ENCODE measurements around the gene TMEM208.

Gene TMEM208

DNA sequence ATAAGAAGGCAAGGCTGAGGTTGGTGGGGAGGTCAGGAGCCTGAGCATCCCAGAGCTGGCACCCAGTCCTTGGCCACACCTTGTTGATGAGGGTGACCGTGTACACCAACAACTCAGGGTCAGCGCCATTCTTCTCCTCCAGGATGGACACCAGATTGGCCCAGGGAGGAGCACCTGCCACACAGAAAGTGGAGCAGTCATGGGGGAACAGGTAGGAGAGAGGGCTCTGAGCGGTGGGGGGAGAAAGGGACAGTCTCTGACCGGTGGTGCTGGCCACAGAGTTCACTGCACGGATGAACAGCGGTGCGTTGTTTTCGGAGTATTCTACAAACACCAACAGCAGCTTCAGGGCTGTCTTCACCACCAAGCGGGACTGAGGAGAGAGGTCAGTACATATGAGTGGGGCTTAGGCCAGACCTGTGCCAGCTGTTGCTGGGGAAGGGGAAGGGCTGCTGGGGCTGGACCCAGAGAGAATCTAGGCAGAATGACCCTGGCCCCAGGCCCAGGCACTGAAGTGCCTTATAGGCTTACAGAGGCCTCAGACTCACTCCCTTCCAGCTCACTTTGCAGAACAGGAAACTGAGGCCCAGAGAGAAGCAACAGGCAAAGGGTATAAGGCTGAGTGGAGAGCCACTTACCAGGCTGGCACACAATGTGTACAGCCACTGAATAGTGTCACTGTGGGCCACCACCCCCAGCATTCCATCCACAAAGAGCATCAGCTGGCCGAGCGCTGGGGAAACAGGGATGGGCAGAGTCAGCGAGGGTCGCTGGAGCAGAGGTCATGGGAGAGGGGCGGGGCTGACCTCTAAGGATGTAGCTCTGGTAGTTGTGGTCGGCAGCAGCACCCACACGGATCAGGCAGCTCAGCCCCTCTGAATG, 10.7 kb downstream of the TMEM208 start:
- no peak for DNase-seq

DNA sequence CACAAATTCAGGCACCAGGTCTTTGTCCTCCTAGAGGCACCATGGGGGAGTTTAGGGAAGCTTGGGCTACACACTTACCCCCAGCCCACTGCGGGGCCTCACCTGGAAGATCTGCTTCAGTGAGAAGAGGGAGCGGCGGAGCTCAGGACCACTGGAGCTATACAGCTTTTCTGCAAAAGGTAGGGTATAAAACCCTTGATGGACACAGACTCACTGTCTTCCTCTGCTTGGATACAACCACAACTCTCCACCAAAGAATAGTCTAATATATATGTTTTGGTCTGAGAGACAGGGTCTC, 11.3 kb downstream of the TMEM208 start:
- no peak for DNase-seq

DNA sequence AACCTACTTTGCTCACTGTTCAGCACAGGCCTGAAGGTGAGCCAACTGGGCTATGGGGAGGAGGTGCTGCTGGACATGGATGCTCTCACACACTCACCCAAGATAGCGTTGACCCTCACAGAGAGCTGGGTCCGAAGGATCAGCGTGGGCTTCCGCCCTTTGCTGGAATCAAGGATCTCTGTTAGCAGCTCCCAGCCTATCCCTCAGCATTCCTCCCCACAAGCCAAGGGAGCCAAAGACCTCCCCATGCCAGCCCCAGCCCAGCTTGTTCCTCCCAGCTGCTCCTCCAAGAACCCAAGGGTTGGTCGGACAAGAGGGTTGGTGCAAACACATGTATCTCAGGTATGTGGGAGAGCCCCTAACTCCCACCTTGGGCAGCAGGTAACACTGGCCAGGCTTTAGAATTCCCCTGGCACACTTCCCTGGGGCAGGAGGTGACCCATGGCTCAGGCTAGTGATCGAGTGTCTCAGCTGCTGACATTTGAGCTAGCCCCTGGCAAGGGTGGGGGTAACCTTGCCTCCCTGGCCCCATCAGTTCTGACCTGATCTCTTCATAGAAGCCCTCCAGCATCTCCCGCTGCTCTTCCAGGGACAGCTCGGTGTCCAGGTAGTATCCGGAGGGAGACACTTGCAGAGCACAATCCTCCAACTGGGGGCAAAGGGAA, 12.0 kb downstream of the TMEM208 start:
- no peak for DNase-seq

DNA sequence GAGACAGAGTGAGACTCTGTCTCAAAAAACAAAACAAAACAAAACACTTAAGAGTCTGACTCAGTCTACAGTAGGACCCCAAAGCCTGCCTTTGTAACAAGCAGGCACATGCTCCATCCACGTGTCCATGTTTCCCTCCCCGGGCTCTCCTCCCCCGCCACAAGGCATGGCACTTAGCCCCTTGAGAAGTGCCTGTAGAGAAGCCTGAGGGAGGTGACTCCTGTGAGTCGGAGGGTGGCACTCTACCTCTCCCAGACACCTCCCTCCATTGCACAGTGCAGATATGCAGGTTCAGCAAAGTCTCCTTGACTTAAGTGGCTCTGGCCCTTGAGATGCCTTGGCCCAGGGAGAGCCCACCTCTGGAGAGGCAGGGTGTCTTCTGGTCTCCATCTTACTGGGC, 13.6 kb downstream of the TMEM208 start:
- no peak for DNase-seq

- no peak for DNase-seq
These were observed 14.3 kb downstream of the TMEM208 start for GRCh38 chr16:67241008-67241900.

- no peak for DNase-seq
These were observed 15.3 kb downstream of the TMEM208 start for GRCh38 chr16:67242138-67242730.

DNA sequence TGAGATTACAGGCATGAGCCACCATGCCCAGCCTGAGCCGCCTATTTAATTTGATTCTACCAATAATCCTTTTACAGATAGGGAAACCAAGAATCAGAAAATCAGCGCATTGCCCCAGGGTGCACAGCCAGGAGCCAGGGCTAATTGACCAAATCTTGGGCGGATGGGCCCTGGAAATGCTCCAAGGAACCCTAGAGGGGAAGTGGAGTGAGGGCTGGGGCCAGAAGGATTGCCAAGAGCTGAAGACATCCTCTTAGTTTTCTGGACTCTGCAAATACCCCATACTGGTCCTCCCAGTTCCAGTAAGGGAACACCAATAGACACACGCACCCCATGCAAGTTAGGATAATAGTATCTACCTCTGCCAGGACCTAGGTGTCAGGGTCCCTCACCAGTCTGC, 16.6 kb downstream of the TMEM208 start:
- no peak for DNase-seq

DNA sequence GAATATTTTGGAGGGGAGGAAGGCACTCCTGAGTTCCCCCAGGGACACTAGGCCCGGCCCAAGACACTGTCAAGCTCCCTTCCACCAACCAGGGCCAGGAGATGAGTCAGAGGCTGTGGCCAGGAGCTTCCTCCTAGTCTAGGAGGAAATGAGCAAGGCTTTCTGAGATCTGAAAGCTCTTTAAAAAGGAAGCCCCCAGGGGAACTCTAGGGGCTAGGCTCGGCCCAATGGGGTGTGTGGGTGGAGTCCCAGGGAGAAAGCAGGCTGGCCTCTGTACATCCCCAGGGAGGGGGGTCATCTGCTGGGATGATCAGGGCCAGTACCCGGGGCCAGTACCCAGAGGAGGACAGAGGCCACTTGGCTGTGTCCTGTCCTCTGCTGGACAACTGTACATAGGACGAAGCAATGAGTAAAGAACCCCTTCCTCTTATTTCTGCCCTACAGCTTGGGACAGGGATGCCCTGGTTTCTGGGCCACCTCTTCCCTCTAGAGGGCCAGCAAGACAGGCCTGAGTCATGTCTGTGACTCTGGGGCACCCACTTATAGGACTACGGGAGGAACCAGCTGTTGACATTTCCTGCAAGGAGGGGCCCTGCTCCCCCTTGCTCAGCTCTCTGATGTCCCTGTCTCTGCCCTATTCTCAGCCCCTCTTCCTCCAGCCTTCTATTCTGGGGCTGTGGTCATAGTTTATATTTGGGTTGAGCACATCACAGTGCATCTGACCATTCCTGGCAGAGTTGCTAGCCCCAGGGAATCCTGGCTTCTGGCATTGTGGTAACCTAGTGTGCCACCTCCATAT, 17.7 kb downstream of the TMEM208 start:
- DNase-seq: peak; percentile 87

DNA sequence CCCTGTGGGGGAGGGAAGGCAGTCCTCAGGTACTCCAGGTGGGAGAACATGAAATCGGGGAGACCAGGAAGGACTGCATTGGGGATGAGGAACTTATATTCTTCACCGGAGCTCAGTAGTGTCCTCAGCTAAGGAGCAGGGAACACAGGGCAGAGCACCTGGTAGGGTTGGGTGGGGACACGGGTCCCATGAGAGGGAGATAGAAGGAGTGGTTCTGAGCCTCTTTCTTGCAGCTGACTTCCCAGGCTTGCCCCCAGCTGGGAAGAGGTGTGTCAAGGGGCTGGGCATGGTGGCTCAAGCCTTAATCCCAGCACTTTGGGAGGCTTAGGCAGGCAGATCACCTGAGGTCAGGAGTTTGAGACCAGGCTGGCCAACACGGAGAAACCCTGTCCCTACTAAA, 18.3 kb downstream of the TMEM208 start:
- DNase-seq: no peak

DNA sequence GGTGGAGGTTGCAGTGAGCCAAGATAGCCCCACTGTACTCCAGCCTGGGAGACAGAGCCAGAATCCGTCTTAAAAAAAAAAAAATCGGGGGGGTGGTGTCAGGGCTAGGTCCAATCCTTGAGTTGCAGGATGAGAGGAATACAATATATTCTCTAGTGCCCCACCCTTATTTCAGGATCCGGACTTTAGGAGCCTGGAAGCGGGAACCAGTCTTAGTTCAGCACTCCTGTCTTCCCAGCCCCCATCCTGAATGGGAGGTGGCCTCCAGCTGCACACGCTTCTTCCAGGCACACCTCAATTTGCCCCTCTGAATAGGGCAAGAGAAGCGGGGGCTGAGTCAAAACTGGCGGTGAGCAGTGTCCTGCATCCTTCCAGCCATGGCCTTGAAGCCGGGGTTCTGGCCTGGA, 18.7 kb downstream of the TMEM208 start:
- DNase-seq: no peak

DNA sequence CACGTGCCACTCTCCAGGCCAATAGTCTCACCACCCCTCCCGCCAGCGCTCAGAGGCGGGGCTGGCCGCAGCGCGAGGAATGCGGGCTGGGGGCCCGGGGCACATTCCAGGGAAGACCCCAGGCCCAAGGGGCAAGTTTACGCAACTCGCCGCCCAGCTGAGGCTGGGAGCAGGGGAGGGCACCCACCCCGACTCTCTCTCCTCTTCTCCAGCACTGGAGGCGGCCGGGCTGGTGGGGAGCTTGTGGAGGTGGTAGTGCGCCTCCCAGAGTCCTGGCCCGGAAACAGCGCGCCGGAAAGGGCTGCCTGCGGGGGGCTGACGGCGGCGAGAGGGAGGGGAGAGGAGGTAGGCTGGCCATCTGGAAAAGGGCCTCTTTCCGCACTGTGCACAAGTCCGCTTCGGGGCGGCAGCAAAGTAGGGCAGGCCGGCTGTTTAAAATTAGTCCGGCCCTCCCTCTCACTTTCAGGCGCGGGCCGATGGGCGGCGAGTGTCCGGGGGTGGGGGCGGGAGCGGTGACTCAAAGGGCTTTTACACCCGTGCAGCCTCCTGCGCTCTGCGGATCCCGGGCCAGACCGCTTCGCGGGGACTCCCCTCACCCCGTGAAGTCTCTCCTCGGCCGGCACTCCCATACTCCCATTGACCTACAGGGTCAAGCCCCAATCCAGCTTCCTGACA, 19.3 kb downstream of the TMEM208 start:
- peak; percentile 74 for DNase-seq

GRCh38 chr16:67246756-67247191, 19.8 kb downstream of the TMEM208 start:
- DNase-seq: no peak

- peak; percentile 99 for DNase-seq
These were observed 20.5 kb downstream of the TMEM208 start, which contains the start of gene FHOD1 for GRCh38 chr16:67247192-67248072. FHOD1 (minus strand) TSS chr16:67247481; CDS start chr16:67247410, 71 bp downstream.

GRCh38 chr16:67248073-67248400, 21.1 kb downstream of the TMEM208 start:
- DNase-seq: no peak

DNA sequence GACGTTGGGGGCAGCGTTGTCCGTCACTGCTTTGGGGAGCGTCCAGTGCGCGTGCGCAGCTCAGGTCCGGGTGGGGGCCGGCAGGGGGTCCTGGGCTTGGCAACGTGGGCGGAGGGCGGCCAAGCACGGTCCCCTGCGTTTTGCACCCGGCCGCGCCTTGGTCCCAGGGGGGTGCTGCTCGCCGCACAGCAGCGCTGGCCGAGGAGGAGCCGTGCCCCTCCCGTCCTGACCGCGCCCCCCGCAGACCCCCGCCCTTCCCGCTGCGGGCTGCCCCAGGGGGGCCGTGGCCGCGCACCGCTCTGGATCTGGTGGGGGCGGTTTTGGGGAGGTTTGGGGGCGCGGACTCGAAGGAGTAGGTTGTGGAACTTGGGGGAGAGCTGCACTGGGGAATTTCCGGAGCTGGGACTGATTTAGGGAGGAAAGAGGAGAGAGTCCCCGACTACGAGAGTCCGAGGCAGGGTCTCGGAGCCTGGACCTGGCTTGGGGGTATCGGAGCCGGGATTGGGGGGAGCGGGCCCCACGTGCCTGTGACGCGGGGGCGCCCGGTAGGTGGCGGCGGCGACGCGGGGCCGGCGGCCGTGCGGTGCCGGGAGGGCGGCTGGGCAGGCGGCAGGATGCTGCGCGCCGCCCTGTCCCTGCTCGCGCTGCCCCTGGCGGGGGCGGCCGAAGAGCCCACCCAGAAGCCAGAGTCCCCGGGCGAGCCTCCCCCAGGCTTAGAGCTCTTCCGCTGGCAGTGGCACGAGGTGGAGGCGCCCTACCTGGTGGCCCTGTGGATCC, 21.7 kb downstream of the TMEM208 start, which contains the start of gene SLC9A5:
SLC9A5 (plus strand) TSS at position 579 of the 777 bp plus-strand sequence; CDS start at position 615, 36 bp downstream.
- peak; percentile 36 for DNase-seq

DNA sequence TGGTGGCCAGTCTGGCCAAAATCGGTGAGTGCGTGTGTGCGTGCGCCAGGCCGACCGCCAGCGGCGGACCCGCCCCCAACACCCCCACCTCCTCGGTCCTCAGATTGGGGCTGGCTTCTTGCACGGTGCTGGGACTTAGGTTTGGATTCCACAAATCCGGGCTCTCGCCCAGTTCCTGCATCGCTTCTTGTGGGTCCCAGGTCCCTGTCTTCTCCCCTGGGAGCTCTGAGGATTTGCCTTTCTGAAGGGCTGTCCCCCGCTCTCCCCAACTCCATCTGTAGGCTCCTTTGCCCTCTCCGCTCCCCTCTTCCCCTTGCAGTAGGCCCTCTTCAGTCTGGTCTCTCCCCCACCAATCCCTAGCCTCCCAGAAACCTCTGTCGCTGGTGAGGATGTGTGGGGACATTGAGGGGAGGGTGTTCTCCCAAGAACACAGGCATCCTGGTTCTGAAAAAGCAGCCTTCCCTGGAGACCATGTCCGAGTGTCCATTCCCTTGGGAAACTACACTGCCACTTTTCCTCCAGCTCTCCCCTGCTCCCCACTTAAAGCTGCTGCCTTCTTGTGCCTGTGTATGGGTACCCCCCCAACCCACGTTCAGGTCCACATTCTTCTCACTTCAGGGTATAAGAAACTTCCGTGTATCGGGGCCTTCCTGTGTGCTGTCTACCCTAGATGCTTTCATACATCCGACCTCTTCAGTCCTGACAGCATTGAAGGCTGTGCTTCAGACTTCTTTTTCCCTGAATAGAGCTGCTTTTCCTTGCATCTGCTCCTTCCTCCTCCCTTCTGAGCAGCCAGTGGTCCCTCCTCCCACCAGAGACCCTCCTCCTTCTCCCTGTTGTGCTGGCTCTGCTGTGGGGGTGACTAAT, 22.5 kb downstream of the TMEM208 start:
- DNase-seq: no peak

DNA sequence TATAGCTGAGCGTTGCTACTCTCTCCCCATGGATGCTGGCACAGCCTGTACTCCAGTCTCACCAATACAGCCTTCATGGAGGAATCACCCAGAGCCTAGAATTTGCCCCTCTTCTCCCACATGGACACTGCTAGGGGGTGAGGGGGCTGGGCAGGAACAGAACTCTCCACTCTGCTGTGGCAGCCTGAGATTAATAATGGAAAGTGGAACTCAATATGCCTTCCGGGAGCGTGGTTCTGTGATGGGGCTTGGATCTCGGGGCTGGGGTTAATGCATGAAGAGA, 23.1 kb downstream of the TMEM208 start:
- no peak for DNase-seq

DNA sequence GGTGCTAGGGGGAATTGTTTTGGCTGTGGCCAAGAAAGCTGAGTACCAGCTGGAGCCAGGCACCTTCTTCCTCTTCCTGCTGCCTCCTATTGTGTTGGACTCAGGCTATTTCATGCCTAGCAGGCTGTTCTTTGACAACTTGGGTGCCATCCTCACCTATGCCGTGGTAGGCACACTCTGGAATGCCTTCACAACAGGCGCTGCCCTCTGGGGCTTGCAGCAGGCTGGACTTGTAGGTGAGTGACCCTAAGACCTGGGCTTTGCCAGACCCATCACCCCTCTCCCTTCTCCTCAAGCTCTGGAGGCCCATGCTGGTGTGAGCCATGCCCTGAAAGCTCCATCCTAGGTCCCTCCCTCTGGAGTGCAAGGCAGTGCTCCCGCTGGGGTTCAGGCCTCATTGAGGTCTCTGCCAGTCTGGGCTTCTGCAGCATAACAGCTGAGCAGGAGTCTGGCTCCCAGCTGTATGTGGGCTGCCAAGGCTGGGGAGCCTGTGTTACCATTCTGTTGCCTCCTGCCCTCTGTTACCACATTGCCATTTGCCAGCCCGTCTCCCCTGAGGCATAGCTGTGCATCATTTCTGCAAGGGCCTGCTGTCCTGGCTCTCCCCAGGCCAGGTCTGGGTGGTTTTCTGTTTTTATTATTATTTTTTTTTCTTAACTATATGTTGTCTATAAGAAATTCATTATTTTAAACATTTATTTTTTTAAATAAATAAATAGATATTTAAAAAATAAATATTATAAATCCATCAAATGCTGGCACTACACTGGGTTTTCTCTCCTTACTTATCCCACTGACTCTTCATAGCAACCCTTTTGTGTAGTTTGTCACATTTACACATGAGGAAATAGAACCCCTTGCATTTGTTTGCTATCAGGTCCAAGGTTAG, 25.9 kb downstream of the TMEM208 start:
- DNase-seq: no peak
